H9 (cell line): Measurements from ENCODE around the gene ITGA11. TPM values are rescaled to one million over a fixed set of nuclear protein-coding genes. Genes with fewer than 3 reads are reported as not detected.
"Not testable (repeated sequence)": the region's sequence is repeated elsewhere in the genome, so short reads cannot be mapped to it uniquely, and the experiment has no call there.

ENCODE experiments used
- DNase-seq: peaks from one replicate; pipeline ENCODE4 v3.0.0-alpha.2; 2017
- H2AFZ ChIP-seq: one replicate; pipeline ENCODE4 v1.6.1; 2013; ENCODE audit warnings: mild to moderate bottlenecking, low read length, control low read depth, moderate library complexity
- H2AK5ac ChIP-seq: 2 replicates; pipeline ENCODE4 v1.6.1; 2013; ENCODE audit warnings: low read length, control low read depth, mixed read lengths; ENCODE audit not compliant: insufficient read length
- H2BK120ac ChIP-seq: one replicate; pipeline ENCODE4 v1.6.1; 2013; ENCODE audit warnings: low read depth, mild to moderate bottlenecking, low read length, control low read depth, inconsistent platforms; ENCODE audit not compliant: poor library complexity, severe bottlenecking
- H2BK12ac ChIP-seq: 2 replicates; pipeline ENCODE4 v1.6.1; 2013; ENCODE audit warnings: low read length, control low read depth, mixed read lengths, low read depth; ENCODE audit not compliant: insufficient read length
- H2BK15ac ChIP-seq: 2 replicates; pipeline ENCODE4 v1.6.1; 2013; ENCODE audit warnings: low read depth, low read length, control low read depth
- H2BK20ac ChIP-seq: one replicate; pipeline ENCODE4 v1.6.1; 2013; ENCODE audit warnings: low read depth, mild to moderate bottlenecking, low read length, control low read depth, inconsistent platforms; ENCODE audit not compliant: poor library complexity, severe bottlenecking
- H2BK5ac ChIP-seq: 2 replicates; pipeline ENCODE4 v1.6.1; 2013; ENCODE audit warnings: low read length, control low read depth, mixed read lengths; ENCODE audit not compliant: insufficient read length
- H3K14ac ChIP-seq: 2 replicates; pipeline ENCODE4 v1.6.1; 2013; ENCODE audit warnings: low read length, control low read depth; ENCODE audit not compliant: insufficient read depth
- H3K18ac ChIP-seq: 2 replicates; pipeline ENCODE4 v1.6.1; 2013; ENCODE audit warnings: low read depth, mild to moderate bottlenecking, mixed read lengths, low read length, control low read depth; ENCODE audit not compliant: insufficient read length
- H3K23ac ChIP-seq: 2 replicates; pipeline ENCODE4 v1.6.1; 2013; ENCODE audit warnings: low read length, control low read depth, mixed read lengths, low read depth; ENCODE audit not compliant: insufficient read length
- H3K23me2 ChIP-seq: 2 replicates; pipeline ENCODE4 v1.6.1; 2013; ENCODE audit warnings: low read depth, mild to moderate bottlenecking, mixed read lengths, low read length, control low read depth; ENCODE audit not compliant: insufficient read length, poor library complexity, severe bottlenecking
- H3K27ac ChIP-seq: 2 replicates; pipeline ENCODE4 v1.5.1; 2013; ENCODE audit warnings: low read length, control low read depth, mixed read lengths, low read depth; ENCODE audit not compliant: insufficient read length
- H3K27me3 ChIP-seq: 2 replicates; pipeline ENCODE4 v1.6.1; 2013; ENCODE audit warnings: low read length, control low read depth, inconsistent platforms; ENCODE audit not compliant: insufficient read depth
- H3K4ac ChIP-seq: 2 replicates; pipeline ENCODE4 v1.6.1; 2013; ENCODE audit warnings: low read depth, mild to moderate bottlenecking, control low read depth, inconsistent platforms, low read length, moderate library complexity
- H3K4me1 ChIP-seq: 2 replicates; pipeline ENCODE4 v1.6.1; 2013; ENCODE audit warnings: low read length, control low read depth, inconsistent platforms; ENCODE audit not compliant: insufficient read depth
- H3K4me2 ChIP-seq: 2 replicates; pipeline ENCODE4 v1.6.1; 2013; ENCODE audit warnings: low read length, control low read depth, mixed read lengths; ENCODE audit not compliant: insufficient read length, insufficient read depth
- H3K56ac ChIP-seq: 2 replicates; pipeline ENCODE4 v1.6.1; 2013; ENCODE audit warnings: low read depth, mild to moderate bottlenecking, mixed read lengths, low read length, control low read depth; ENCODE audit not compliant: insufficient read length
- H3K79me1 ChIP-seq: 2 replicates; pipeline ENCODE4 v1.6.1; 2013; ENCODE audit warnings: low read depth, mild to moderate bottlenecking, moderate library complexity, low read length, control low read depth, inconsistent platforms; ENCODE audit not compliant: insufficient read depth, poor library complexity, severe bottlenecking
- H3K79me2 ChIP-seq: 2 replicates; pipeline ENCODE4 v1.6.1; 2013; ENCODE audit warnings: low read length, control low read depth, inconsistent platforms; ENCODE audit not compliant: insufficient read depth
- H3K9ac ChIP-seq: 2 replicates; pipeline ENCODE4 v1.6.1; 2013; ENCODE audit warnings: low read length, control low read depth, mixed read lengths; ENCODE audit not compliant: insufficient read length; ENCODE audit errors: extremely low read depth
- H3K9me3 ChIP-seq: one replicate; pipeline ENCODE4 v1.6.1; 2013; ENCODE audit warnings: low read depth, low read length, inconsistent platforms; ENCODE audit not compliant: control insufficient read depth
- H3T11ph ChIP-seq: one replicate; pipeline ENCODE4 v1.6.1; 2013; ENCODE audit warnings: mild to moderate bottlenecking, low read length, control low read depth, inconsistent platforms
- H4K20me1 ChIP-seq: one replicate; pipeline ENCODE4 v1.6.1; 2013; ENCODE audit not compliant: control insufficient read depth, insufficient read length, insufficient read depth
- H4K5ac ChIP-seq: 2 replicates; pipeline ENCODE4 v1.6.1; 2013; ENCODE audit warnings: low read depth, mild to moderate bottlenecking, mixed read lengths, low read length, control low read depth; ENCODE audit not compliant: insufficient read length
- H4K8ac ChIP-seq: replicated peaks from 2 replicates; pipeline ENCODE4 v1.6.1; 2013; ENCODE audit warnings: low read length, control low read depth, mixed read lengths, low read depth; ENCODE audit not compliant: insufficient read length
- H4K91ac ChIP-seq: 2 replicates; pipeline ENCODE4 v1.6.1; 2013; ENCODE audit warnings: low read depth, mild to moderate bottlenecking, moderate library complexity, mixed read lengths, low read length, control low read depth; ENCODE audit not compliant: insufficient read length
- H3K27ac Mint-ChIP-seq, 3 experiments: 2 replicates in 2 of 3; 3 replicates in 1 of 3; pipeline ENCODE4 v1.8.0; 2020 to 2021; ENCODE audit warnings: mixed read lengths in 3 of 3, mild to moderate bottlenecking in 1 of 3, moderate library complexity in 1 of 3
- H3K27me3 Mint-ChIP-seq: 2 replicates; pipeline ENCODE4 v1.8.0; 2021; ENCODE audit warnings: low read depth, mild to moderate bottlenecking, moderate library complexity, mixed read lengths
- H3K36me3 Mint-ChIP-seq, 3 experiments: 2 replicates in 2 of 3; 3 replicates in 1 of 3; pipeline ENCODE4 v1.8.0; 2020 to 2021; ENCODE audit warnings: low read depth in 3 of 3, mixed read lengths in 3 of 3; ENCODE audit not compliant: insufficient read depth in 1 of 3
- H3K4me1 Mint-ChIP-seq, 2 experiments: 2 replicates each; pipeline ENCODE4 v1.8.0; 2020; ENCODE audit warnings: mixed read lengths in 2 of 2
- H3K4me3 Mint-ChIP-seq, 2 experiments: 2 replicates in 1 of 2; 3 replicates in 1 of 2; pipeline ENCODE4 v1.8.0; 2020 to 2021; ENCODE audit warnings: mild to moderate bottlenecking in 2 of 2, mixed read lengths in 2 of 2, moderate library complexity in 1 of 2
- H3K9me3 Mint-ChIP-seq, 2 experiments: 2 replicates in 1 of 2; 3 replicates in 1 of 2; pipeline ENCODE4 v1.8.0; 2020; ENCODE audit warnings: mild to moderate bottlenecking in 2 of 2, mixed read lengths in 2 of 2, moderate library complexity in 1 of 2
- WGBS: extraction: QIAGEN DNeasy Blood & Tissue Kit; methylation state at CpG from one replicate; pipeline ENCODE4 v1.1.7; 2013; ENCODE audit warnings: missing lambda C conversion rate, low lambda C conversion rate, mixed read lengths; ENCODE audit not compliant: insufficient read length; ENCODE audit errors: extremely low coverage; 5-methylcytosine and 5-hydroxymethylcytosine counted together
- total RNA-seq: library from RNA; stranded (reverse); gene quantifications from 2 replicates; pipeline ENCODE4 v1.2.1, GENCODE V29; 2021
- TF ChIP-seq, protein P1 (sequence below): fragments of 200-600 bp; sonication (generic); conservative IDR thresholded peaks from 3 replicates; pipeline ENCODE4 v1.8.0; 2021; ENCODE audit warnings: antibody characterized with exemption, mild to moderate bottlenecking

ITGA11 gene
- total RNA-seq, 1 experiment from 2014 or later: 0.07 TPM

DNA sequence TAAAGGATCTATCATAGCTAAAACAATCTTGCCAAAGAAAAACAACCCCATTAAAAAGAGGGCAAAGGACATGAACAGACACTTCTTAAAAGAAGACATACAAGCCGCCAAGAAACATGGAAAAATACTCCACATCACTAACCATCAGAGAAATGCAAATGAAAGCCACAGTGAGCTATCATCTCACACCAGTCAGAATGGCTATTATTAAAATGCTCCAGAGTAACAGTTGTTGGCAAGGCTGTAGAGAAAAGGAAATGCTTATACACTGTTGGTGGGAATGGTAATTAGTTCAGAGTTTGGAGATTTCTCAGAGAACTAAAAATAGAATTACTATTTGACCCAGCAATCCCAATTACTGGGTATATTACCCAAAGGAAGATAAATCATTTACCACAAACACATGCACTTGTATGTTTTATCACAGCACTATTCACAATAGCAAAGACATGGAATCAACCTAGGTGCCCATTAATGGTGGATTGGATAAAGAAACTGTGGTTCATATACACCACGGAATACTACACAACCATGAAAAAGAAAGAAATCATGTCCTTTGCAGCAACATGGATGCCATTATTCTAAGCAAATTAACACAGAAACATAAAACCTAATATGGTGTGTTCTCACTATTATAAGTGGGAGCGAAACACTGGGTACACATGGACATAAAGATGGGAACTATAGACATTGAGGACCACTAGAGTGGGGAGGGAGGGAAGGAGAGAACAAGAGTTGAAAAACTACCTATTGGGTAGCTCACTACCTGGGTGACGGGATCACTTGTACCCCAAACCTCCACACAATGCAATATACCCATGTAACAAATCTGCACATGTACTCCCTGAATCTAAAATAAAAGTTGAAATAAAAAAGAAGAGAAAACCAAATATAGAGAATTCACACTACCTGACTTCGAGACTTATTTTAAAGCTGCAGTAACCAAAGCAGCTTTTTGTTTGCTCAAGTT, 32.6 kb downstream of the ITGA11 start:
- Histone ChIP-seq H3K79me2 (no peaks in the 10 kb centered on the region), H3K27ac (no peak overlapping the region), H3K4me2 (no peak overlapping the region), H4K20me1 (no peaks in the 10 kb centered on the region), H2BK20ac (no peak overlapping the region), H3K9ac (no peak overlapping the region), H2AFZ (no peak overlapping the region), H3K4ac (no peak overlapping the region), H3K23ac (no peak overlapping the region), H3T11ph (no peak overlapping the region), H4K5ac (no peak overlapping the region), H3K56ac (no peak overlapping the region), H2BK120ac (no peak overlapping the region), H3K4me1 (no peaks in the 10 kb centered on the region), H2BK5ac (no peak overlapping the region), H3K18ac (no peak overlapping the region), H2AK5ac (no peak overlapping the region), H2BK12ac (no peak overlapping the region), H4K8ac (no peak overlapping the region), H2BK15ac (no peak overlapping the region), H3K14ac (no peak overlapping the region), H3K79me1 (no peaks in the 10 kb centered on the region), H3K9me3 (no peaks in the 10 kb centered on the region), H3K27me3 (no peaks in the 10 kb centered on the region), H3K23me2 (no peaks in the 10 kb centered on the region), H4K91ac (no peak overlapping the region)
- DNase-seq: no peak
- TF ChIP-seq, protein P1, sequence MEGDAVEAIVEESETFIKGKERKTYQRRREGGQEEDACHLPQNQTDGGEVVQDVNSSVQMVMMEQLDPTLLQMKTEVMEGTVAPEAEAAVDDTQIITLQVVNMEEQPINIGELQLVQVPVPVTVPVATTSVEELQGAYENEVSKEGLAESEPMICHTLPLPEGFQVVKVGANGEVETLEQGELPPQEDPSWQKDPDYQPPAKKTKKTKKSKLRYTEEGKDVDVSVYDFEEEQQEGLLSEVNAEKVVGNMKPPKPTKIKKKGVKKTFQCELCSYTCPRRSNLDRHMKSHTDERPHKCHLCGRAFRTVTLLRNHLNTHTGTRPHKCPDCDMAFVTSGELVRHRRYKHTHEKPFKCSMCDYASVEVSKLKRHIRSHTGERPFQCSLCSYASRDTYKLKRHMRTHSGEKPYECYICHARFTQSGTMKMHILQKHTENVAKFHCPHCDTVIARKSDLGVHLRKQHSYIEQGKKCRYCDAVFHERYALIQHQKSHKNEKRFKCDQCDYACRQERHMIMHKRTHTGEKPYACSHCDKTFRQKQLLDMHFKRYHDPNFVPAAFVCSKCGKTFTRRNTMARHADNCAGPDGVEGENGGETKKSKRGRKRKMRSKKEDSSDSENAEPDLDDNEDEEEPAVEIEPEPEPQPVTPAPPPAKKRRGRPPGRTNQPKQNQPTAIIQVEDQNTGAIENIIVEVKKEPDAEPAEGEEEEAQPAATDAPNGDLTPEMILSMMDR: no peak
- Mint-ChIP-seq H3K4me3 (no peak overlapping the region), H3K27ac (no peak overlapping the region), H3K36me3 (no peaks in the 10 kb centered on the region), H3K4me1 (no peaks in the 10 kb centered on the region), H3K9me3 (peaks cover 0 to 3% of the 10 kb centered on the region in 2 experiments; a peak in 3 of 5 replicates), H3K27me3 (peaks cover 6% of the 10 kb centered on the region)
- WGBS: no CpG with 5 or more reads among the region's 5 CpGs

GRCh38 chr15:68397999-68398398, 34.0 kb downstream of the ITGA11 start:
- H3K27me3 ChIP-seq, H4K8ac ChIP-seq, H2AK5ac ChIP-seq, H3K23me2 ChIP-seq, H3K36me3 Mint-ChIP-seq, H4K5ac ChIP-seq, H3K18ac ChIP-seq, H3K4ac ChIP-seq, H2BK20ac ChIP-seq, H3K79me1 ChIP-seq, H3K9me3 ChIP-seq, H3K4me3 Mint-ChIP-seq, H3K4me1 Mint-ChIP-seq, H3K27ac ChIP-seq, H3K23ac ChIP-seq, H3K79me2 ChIP-seq, H3T11ph ChIP-seq, H3K14ac ChIP-seq, H2BK120ac ChIP-seq, H3K56ac ChIP-seq, H2AFZ ChIP-seq, H3K9me3 Mint-ChIP-seq, H2BK5ac ChIP-seq, H3K27me3 Mint-ChIP-seq, H3K9ac ChIP-seq, H4K20me1 ChIP-seq, H3K4me2 ChIP-seq, H2BK15ac ChIP-seq, H3K27ac Mint-ChIP-seq, H3K4me1 ChIP-seq, DNase-seq, H4K91ac ChIP-seq, H2BK12ac ChIP-seq: not testable (repeated sequence)
- no CpG with 5 or more reads among the region's 3 CpGs for WGBS
